ENCODE measurements around the gene DAB1.

DNA sequence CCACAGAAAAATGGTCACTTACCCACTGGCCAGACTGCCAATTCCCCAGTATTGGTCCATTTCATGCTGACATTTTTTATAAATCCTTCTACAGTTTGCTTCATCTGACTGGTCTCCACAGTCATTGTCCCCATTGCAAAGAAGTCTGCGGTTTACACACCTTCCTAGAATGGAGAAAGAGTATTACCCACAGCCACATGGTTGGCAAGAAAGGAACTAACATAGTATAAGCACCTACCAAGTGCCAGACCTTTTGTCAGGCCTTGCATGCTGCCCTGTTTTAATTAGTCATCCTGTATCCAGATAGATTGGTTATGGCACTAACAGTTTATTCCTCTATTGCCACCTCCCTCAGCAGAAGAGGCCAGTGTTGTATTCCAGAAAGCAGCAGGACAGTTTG is 469.2 kb downstream of the DAB1 start:
- TF ChIP-seq, protein P1, sequence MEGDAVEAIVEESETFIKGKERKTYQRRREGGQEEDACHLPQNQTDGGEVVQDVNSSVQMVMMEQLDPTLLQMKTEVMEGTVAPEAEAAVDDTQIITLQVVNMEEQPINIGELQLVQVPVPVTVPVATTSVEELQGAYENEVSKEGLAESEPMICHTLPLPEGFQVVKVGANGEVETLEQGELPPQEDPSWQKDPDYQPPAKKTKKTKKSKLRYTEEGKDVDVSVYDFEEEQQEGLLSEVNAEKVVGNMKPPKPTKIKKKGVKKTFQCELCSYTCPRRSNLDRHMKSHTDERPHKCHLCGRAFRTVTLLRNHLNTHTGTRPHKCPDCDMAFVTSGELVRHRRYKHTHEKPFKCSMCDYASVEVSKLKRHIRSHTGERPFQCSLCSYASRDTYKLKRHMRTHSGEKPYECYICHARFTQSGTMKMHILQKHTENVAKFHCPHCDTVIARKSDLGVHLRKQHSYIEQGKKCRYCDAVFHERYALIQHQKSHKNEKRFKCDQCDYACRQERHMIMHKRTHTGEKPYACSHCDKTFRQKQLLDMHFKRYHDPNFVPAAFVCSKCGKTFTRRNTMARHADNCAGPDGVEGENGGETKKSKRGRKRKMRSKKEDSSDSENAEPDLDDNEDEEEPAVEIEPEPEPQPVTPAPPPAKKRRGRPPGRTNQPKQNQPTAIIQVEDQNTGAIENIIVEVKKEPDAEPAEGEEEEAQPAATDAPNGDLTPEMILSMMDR (IDR thresholded peaks at IDR 0.05 in 4 of 5, conservative IDR thresholded peaks at IDR 0.05 in 1 of 5), result no peak
- no peak for TF ChIP-seq POLR2A (IDR thresholded peaks at IDR 0.05)
